HCT116 (cell line): ENCODE data around the gene DCP1B. TPM values are rescaled to one million over a fixed set of nuclear protein-coding genes. Genes with fewer than 3 reads are reported as not detected.

Experiments used
- ATAC-seq: fragments of 200-7000 bp; cut with Tn5 transposase; 2 replicates; pipeline ENCODE4 v1.9.1; 2020; ENCODE audit warnings: mild to moderate bottlenecking, moderate library complexity
- BruUV-seq: library from RNA; stranded (reverse); fragments of 400-500 nt; replicated peaks from 2 replicates; lab custom pipeline; 2021; lab: Mats Ljungman, UMichigan
- CTCF ChIA-PET: fragments of 300-600 bp; sonication (Branson Sonifier 250); formaldehyde crosslinking; loops from one replicate; lab custom pipeline; 2021; ENCODE audit warnings: antibody characterized with exemption; lab: Charles Lee
- POLR2A ChIA-PET: fragments of 300-600, 350-600 bp; sonication (Branson Sonifier 250); formaldehyde crosslinking; loops from one replicate; lab custom pipeline; 2021; ENCODE audit warnings: antibody characterized with exemption; lab: Charles Lee
- RAD21 ChIA-PET, 2 experiments: fragments of 300-600 bp; sonication (Branson Sonifier 250); formaldehyde crosslinking; loops; one replicate each; lab custom pipeline; 2023; ENCODE audit warnings: low total read pairs in 2 of 2; ENCODE audit not compliant: uncharacterized antibody in 2 of 2, unreplicated experiment in 2 of 2, low non-redundant PET in 1 of 2; lab: Charles Lee
- DNase-seq: peaks from one replicate; pipeline ENCODE4 v3.0.0-alpha.2; 2010; ENCODE audit warnings: low read depth, low spot score
- H2AFZ ChIP-seq: fragments of 200-600 bp; shearing (Covaris generic), sonication (generic); 2 replicates; pipeline ENCODE4 v1.6.1; 2017; ENCODE audit warnings: low read depth, mixed run types, mixed read lengths, antibody characterized with exemption, low read length; ENCODE audit not compliant: poor library complexity, severe bottlenecking
- H3K27ac ChIP-seq: 2 replicates; pipeline ENCODE4 v1.5.1; 2012; ENCODE audit warnings: low read depth, low read length
- H3K27me3 ChIP-seq: fragments of 200-600 bp; sonication (generic); 2 replicates; pipeline ENCODE4 v1.6.1; 2016; ENCODE audit warnings: mixed run types, low read length, mixed read lengths; ENCODE audit not compliant: insufficient read depth
- H3K36me3 ChIP-seq, 2 experiments: fragments of 200-500 bp in 1 of 2; fragments of 200-600 bp in 1 of 2; sonication (Bioruptor generic) in 1 of 2; sonication (generic) in 1 of 2; 2 replicates each; pipeline versions ENCODE4 v1.5.1 to v1.6.1; 2014 to 2016; ENCODE audit warnings: low read length in 2 of 2, inconsistent platforms in 1 of 2, mixed read lengths in 1 of 2, mixed run types in 1 of 2; ENCODE audit not compliant: insufficient read depth in 2 of 2, control insufficient read depth in 1 of 2
- H3K4me1 ChIP-seq, 2 experiments: fragments of 200-600 bp in 1 of 2; sonication (generic) in 1 of 2; 2 replicates each; pipeline versions ENCODE4 v1.5.1 to v1.6.1; 2012 to 2017; ENCODE audit warnings: low read length in 2 of 2, inconsistent platforms in 1 of 2, mild to moderate bottlenecking in 1 of 2, mixed read lengths in 1 of 2, mixed run types in 1 of 2, moderate library complexity in 1 of 2; ENCODE audit not compliant: insufficient read depth in 2 of 2, control insufficient read depth in 1 of 2
- H3K4me2 ChIP-seq: fragments of 200-600 bp; sonication (generic); 2 replicates; pipeline ENCODE4 v1.6.1; 2017; ENCODE audit warnings: mixed run types, low read length, mixed read lengths
- H3K4me3 ChIP-seq, 2 experiments: fragments of 200-600 bp in 1 of 2; sonication (generic) in 1 of 2; replicated peaks in 1 of 2; 2 replicates each; pipeline ENCODE4 v1.5.1; 2011 to 2016; ENCODE audit warnings: low read length in 2 of 2, control low read depth in 1 of 2, low read depth in 1 of 2, mild to moderate bottlenecking in 1 of 2, mixed read lengths in 1 of 2, mixed run types in 1 of 2
- H3K79me2 ChIP-seq: fragments of 200-600 bp; sonication (generic); 2 replicates; pipeline ENCODE4 v1.6.1; 2017; ENCODE audit warnings: mild to moderate bottlenecking, mixed run types, low read length, moderate library complexity, mixed read lengths; ENCODE audit not compliant: insufficient read depth
- H3K9ac ChIP-seq: fragments of 200-600 bp; sonication (generic); 2 replicates; pipeline ENCODE4 v1.6.1; 2016; ENCODE audit warnings: low read length, mixed read lengths
- H3K9me2 ChIP-seq: fragments of 200-600 bp; sonication (generic), shearing (Covaris generic); 2 replicates; pipeline ENCODE4 v1.6.1; 2017; ENCODE audit warnings: mixed run types, mild to moderate bottlenecking, moderate library complexity; ENCODE audit not compliant: insufficient read depth
- H3K9me3 ChIP-seq, 2 experiments: fragments of 200-500 bp in 1 of 2; fragments of 200-600 bp in 1 of 2; sonication (Bioruptor generic) in 1 of 2; sonication (generic) in 1 of 2; 2 replicates each; pipeline ENCODE4 v1.6.1; 2014 to 2017; ENCODE audit warnings: low read length in 2 of 2, mixed read lengths in 2 of 2, inconsistent platforms in 1 of 2, low read depth in 1 of 2, mild to moderate bottlenecking in 1 of 2, mixed run types in 1 of 2, moderate library complexity in 1 of 2; ENCODE audit not compliant: control insufficient read depth in 1 of 2, insufficient read depth in 1 of 2
- H4K20me1 ChIP-seq: fragments of 200-600 bp; sonication (generic), shearing (Covaris generic); 2 replicates; pipeline ENCODE4 v1.6.1; 2017; ENCODE audit warnings: mixed run types, mild to moderate bottlenecking, moderate library complexity; ENCODE audit not compliant: insufficient read depth
- CEBPB ChIP-seq: IDR thresholded peaks from 2 replicates; pipeline ENCODE4 v1.6.1; 2012; ENCODE audit warnings: low read depth
- EGR1 ChIP-seq: IDR thresholded peaks from 2 replicates; pipeline ENCODE4 v1.6.1; 2012; ENCODE audit warnings: low read depth
- ELF1 ChIP-seq: IDR thresholded peaks from 2 replicates; pipeline ENCODE4 v1.6.1; 2012; ENCODE audit warnings: low read depth, borderline replicate concordance
- EZH2 ChIP-seq: fragments of 200-600 bp; sonication (generic); IDR thresholded peaks from 2 replicates; pipeline ENCODE4 v1.6.1; 2017; ENCODE audit warnings: antibody characterized with exemption, mixed run types
- JUND ChIP-seq: IDR thresholded peaks from 2 replicates; pipeline ENCODE4 v1.6.1; 2012
- MAX ChIP-seq: IDR thresholded peaks from 2 replicates; pipeline ENCODE4 v1.6.1; 2012
- POLR2AphosphoS5 ChIP-seq: IDR thresholded peaks from 2 replicates; pipeline ENCODE4 v1.6.1; 2011; ENCODE audit warnings: mild to moderate bottlenecking, low read depth, low read length, moderate library complexity
- RAD21 ChIP-seq: IDR thresholded peaks from 2 replicates; pipeline ENCODE4 v1.6.1; 2012; ENCODE audit warnings: low read depth, mild to moderate bottlenecking
- REST ChIP-seq: IDR thresholded peaks from 2 replicates; pipeline ENCODE4 v1.6.1; 2012; ENCODE audit warnings: low read depth
- SIN3A ChIP-seq: IDR thresholded peaks from 2 replicates; pipeline ENCODE4 v1.6.1; 2012; ENCODE audit warnings: low read depth
- TCF7L2 ChIP-seq: IDR thresholded peaks from 2 replicates; pipeline ENCODE4 v1.7.0; 2011; ENCODE audit warnings: borderline replicate concordance, inconsistent platforms; ENCODE audit not compliant: insufficient read depth, insufficient read length; ENCODE audit errors: extremely low read depth
- ZFX ChIP-seq: fragments of 450-650 bp; IDR thresholded peaks from 2 replicates; pipeline ENCODE4 v1.6.1; 2017
- ZNF274 ChIP-seq: fragments of 200-500 bp; sonication (Bioruptor generic); IDR thresholded peaks from 2 replicates; pipeline ENCODE4 v1.6.1; 2014; ENCODE audit warnings: mild to moderate bottlenecking, low read depth, low read length, inconsistent platforms
- intact Hi-C: fragments of 100-400 bp; cut with micrococcal nuclease; formaldehyde crosslinking; loops from 2 replicates; pipeline ENCODE4 v1.10.0; 2022
- total RNA-seq: library from RNA; stranded (reverse); gene quantifications from one replicate; pipeline ENCODE4 v1.2.1, GENCODE V29; 2021; ENCODE audit not compliant: unreplicated experiment
- TF ChIP-seq, protein P1 (sequence below): IDR thresholded peaks from 2 replicates; pipeline ENCODE4 v1.6.1; 2011; ENCODE audit warnings: mild to moderate bottlenecking, low read length, moderate library complexity; ENCODE audit not compliant: insufficient replicate concordance; ENCODE audit errors: extremely low read depth
- TF ChIP-seq, protein P2 (sequence below): IDR thresholded peaks from 2 replicates; pipeline ENCODE4 v1.6.1; 2012

The DCP1B gene
- total RNA-seq, 1 experiment from 2014 or later, result 13.8 TPM

DNA sequence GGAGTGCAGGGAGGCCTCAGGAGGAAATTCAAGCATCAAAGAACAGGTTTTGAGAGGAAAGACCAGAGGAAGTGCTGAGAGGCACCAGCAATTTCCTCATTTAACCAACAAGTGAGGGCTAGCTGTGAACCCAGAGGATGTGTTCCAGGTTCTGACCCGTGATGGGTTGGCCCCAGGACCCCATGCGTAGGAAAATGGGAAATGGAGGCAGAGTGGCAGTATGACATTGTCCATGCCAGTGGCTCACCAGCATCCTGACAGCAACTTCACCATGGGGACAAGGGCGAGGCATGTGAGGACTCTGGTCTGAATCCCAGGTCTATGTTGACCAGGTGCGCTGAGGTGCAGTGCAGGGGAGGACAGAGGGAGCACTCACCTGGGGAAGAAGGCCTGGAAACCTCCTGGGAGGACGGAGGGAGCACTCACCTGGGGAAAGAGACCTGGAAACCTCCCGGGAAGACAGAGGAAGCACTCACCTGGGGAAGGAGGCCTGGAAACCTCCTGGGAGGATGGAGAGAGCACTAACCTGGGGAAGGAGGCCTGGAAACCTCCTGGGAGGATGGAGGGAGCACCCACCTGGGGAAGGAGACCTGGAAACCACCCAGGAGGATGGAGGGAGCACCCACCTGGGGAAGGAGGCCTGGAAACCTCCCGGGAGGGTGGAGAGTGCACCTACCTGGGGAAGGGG is 79.1 kb downstream of the DCP1B start:
- CTCF ChIA-PET, result no interaction called here
- RAD21 ChIA-PET, result no interaction called here
- no peaks in the 10 kb centered on the region for H3K27me3 ChIP-seq
- POLR2A ChIA-PET, result no interaction called here
- H3K27ac ChIP-seq, result no peak overlapping the region
- H3K9ac ChIP-seq, result no peak overlapping the region
- intact Hi-C loops, result no loop called here
- no peaks in the 10 kb centered on the region for H3K9me2 ChIP-seq
- BruUV-seq, result no TSS peak
- no peaks in the 10 kb centered on the region for H3K36me3 ChIP-seq
- no peak overlapping the region for H2AFZ ChIP-seq
- H3K9me3 ChIP-seq, result no peaks in the 10 kb centered on the region
- DNase-seq, result no peak
- H4K20me1 ChIP-seq, result no peaks in the 10 kb centered on the region
- no peaks in the 10 kb centered on the region for H3K79me2 ChIP-seq
- ATAC-seq, result no peak
- no peak overlapping the region for H3K4me2 ChIP-seq
- no peak overlapping the region for H3K4me3 ChIP-seq
- H3K4me1 ChIP-seq, result no peaks in the 10 kb centered on the region
- TF ChIP-seq ZNF274 (no peak), RAD21 (no peak)

DNA sequence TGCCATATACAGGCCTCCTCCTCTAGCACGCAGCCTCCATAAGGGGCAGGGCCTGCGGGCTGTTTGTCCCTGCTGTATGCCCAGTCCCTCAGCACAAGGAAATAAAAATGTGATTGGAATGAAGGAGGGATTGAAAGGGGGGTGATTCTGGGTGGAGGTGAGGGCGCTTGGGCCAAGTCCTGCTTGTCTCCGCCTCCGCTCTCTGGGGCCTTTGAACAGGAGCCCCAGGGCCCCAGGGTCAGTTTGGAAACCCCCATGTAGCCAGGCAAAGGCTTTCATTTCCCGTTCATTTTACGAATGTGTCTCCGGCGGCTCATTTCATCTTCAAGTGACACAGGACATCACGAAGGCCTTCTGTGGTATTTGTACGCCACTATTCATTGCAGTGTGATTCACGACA is 81.3 kb downstream of the DCP1B start:
- intact Hi-C loops, result no loop called here
- Histone ChIP-seq H3K27me3 (no peaks in the 10 kb centered on the region), H4K20me1 (no peaks in the 10 kb centered on the region), H3K9me2 (no peaks in the 10 kb centered on the region), H3K79me2 (no peaks in the 10 kb centered on the region), H3K4me1 (no peaks in the 10 kb centered on the region), H3K9me3 (no peaks in the 10 kb centered on the region), H3K27ac (no peak overlapping the region), H3K9ac (no peak overlapping the region), H3K4me2 (no peak overlapping the region), H3K36me3 (no peaks in the 10 kb centered on the region), H3K4me3 (no peak overlapping the region), H2AFZ (no peak overlapping the region)
- CTCF ChIA-PET, result no interaction called here
- POLR2A ChIA-PET, result no interaction called here
- no TSS peak for BruUV-seq
- no peak for ATAC-seq
- RAD21 ChIA-PET, result no interaction called here
- DNase-seq, result no peak
- TF ChIP-seq, protein P1, sequence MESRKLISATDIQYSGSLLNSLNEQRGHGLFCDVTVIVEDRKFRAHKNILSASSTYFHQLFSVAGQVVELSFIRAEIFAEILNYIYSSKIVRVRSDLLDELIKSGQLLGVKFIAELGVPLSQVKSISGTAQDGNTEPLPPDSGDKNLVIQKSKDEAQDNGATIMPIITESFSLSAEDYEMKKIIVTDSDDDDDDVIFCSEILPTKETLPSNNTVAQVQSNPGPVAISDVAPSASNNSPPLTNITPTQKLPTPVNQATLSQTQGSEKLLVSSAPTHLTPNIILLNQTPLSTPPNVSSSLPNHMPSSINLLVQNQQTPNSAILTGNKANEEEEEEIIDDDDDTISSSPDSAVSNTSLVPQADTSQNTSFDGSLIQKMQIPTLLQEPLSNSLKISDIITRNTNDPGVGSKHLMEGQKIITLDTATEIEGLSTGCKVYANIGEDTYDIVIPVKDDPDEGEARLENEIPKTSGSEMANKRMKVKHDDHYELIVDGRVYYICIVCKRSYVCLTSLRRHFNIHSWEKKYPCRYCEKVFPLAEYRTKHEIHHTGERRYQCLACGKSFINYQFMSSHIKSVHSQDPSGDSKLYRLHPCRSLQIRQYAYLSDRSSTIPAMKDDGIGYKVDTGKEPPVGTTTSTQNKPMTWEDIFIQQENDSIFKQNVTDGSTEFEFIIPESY, result no peak
- TF ChIP-seq, protein P2, sequence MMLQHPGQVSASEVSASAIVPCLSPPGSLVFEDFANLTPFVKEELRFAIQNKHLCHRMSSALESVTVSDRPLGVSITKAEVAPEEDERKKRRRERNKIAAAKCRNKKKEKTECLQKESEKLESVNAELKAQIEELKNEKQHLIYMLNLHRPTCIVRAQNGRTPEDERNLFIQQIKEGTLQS, result no peak
- TF ChIP-seq SIN3A (no peak), MAX (no peak), ELF1 (no peak), REST (no peak), RAD21 (no peak), EZH2 (no peak), ZNF274 (no peak), POLR2AphosphoS5 (no peak), ZFX (no peak), CEBPB (no peak), TCF7L2 (no peak), JUND (no peak), EGR1 (no peak)
